HepG2 (cell line): Measurements from ENCODE around the gene THBS4. TPM values are rescaled to one million over a fixed set of nuclear protein-coding genes. Genes with fewer than 3 reads are reported as not detected.

Experiments
- ATAC-seq: fragments of 200-7000 bp; cut with Tn5 transposase; 3 replicates; pipeline ENCODE4 v1.9.1; 2020; ENCODE audit warnings: mild to moderate bottlenecking, moderate library complexity
- BruUV-seq: library from RNA; stranded (reverse); fragments of 400-500 nt; replicated peaks from 2 replicates; lab custom pipeline; 2021; lab: Mats Ljungman, UMichigan
- CTCF ChIA-PET: fragments of 300-600 bp; formaldehyde crosslinking; extraction: SDS; loops from one replicate; lab custom pipeline; 2021; ENCODE audit warnings: low total read pairs, inconsistent platforms, low intra/inter-chr PET ratio; lab: Yijun Ruan, JAX
- POLR2A ChIA-PET: fragments of 350-600 bp; sonication (Branson Sonifier 250); formaldehyde crosslinking; loops from one replicate; lab custom pipeline; 2020; ENCODE audit warnings: antibody characterized with exemption, inconsistent platforms; lab: Yijun Ruan, JAX
- DNase-seq: peaks from one replicate; pipeline ENCODE4 v3.0.0-alpha.2; 2015; ENCODE audit warnings: low spot score
- FAIRE-seq: peaks from 3 replicates; lab custom pipeline; 2011; peaks lifted over from hg19 to GRCh38; lab: Jason Lieb, UNC
- H2AFZ ChIP-seq: one replicate; pipeline ENCODE4 v1.6.1; 2011; ENCODE audit warnings: low read length, inconsistent platforms
- H3K27ac ChIP-seq: fragments of 300-600 bp; 3 replicates; pipeline ENCODE4 v1.8.0; 2011; ENCODE audit warnings: mixed run types, mild to moderate bottlenecking, mixed read lengths, low read length, inconsistent platforms; ENCODE audit not compliant: insufficient read depth; ENCODE audit errors: extremely low read length
- H3K27me3 ChIP-seq, 2 experiments: fragments of 200-600 bp in 1 of 2; 2 replicates in 1 of 2; 3 replicates in 1 of 2; pipeline versions ENCODE4 v1.6.0 to v1.8.0; 2011; ENCODE audit warnings: low read length in 2 of 2, mild to moderate bottlenecking in 2 of 2, moderate library complexity in 2 of 2, inconsistent platforms in 1 of 2; ENCODE audit not compliant: insufficient read depth in 2 of 2, control insufficient read depth in 1 of 2
- H3K36me3 ChIP-seq, 2 experiments: fragments of 200-600 bp in 1 of 2; replicated peaks in 1 of 2; 2 replicates in 1 of 2; 3 replicates in 1 of 2; pipeline versions ENCODE4 v1.5.1 to v1.8.0; 2011; ENCODE audit warnings: low read length in 2 of 2, inconsistent platforms in 1 of 2; ENCODE audit not compliant: insufficient read depth in 2 of 2, control insufficient read depth in 1 of 2
- H3K4me1 ChIP-seq: 2 replicates; pipeline ENCODE4 v1.5.1; 2012; ENCODE audit warnings: low read length, inconsistent platforms; ENCODE audit not compliant: insufficient read depth
- H3K4me2 ChIP-seq: 2 replicates; pipeline ENCODE4 v1.6.0; 2011; ENCODE audit warnings: low read depth, low read length, inconsistent platforms
- H3K4me3 ChIP-seq, 3 experiments: fragments of 200-600 bp in 1 of 3; sonication (generic), shearing (Covaris generic) in 1 of 3; replicated peaks in 1 of 3; 2 replicates each; pipeline ENCODE4 v1.5.1; 2011 to 2016; ENCODE audit warnings: low read length in 3 of 3, inconsistent platforms in 2 of 3, low read depth in 2 of 3, mild to moderate bottlenecking in 2 of 3, control low read depth in 1 of 3, mixed read lengths in 1 of 3; ENCODE audit not compliant: insufficient read depth in 1 of 3
- H3K79me2 ChIP-seq: one replicate; pipeline ENCODE4 v1.6.1; 2011; ENCODE audit warnings: low read length, inconsistent platforms; ENCODE audit not compliant: insufficient read depth
- H3K9ac ChIP-seq: 2 replicates; pipeline ENCODE4 v1.6.0; 2011; ENCODE audit warnings: mild to moderate bottlenecking, low read depth, low read length, inconsistent platforms; ENCODE audit not compliant: insufficient read depth
- H3K9me3 ChIP-seq: 2 replicates; pipeline ENCODE4 v1.5.1; 2012; ENCODE audit warnings: mild to moderate bottlenecking, low read length
- H4K20me1 ChIP-seq: 2 replicates; pipeline ENCODE4 v1.6.0; 2011; ENCODE audit warnings: inconsistent platforms, mild to moderate bottlenecking, low read length, moderate library complexity; ENCODE audit not compliant: insufficient read depth
- CBX2 ChIP-seq, 2 experiments: fragments of 200-600 bp in 1 of 2; sonication (generic); formaldehyde crosslinking in 1 of 2; IDR thresholded peaks; 2 replicates each; pipeline versions ENCODE4 v1.7.0 to v1.8.1; 2018 to 2022; ENCODE audit warnings: low read depth in 2 of 2, low read length in 1 of 2, mild to moderate bottlenecking in 1 of 2, missing genetic modification reagents in 1 of 2
- CHD4 ChIP-seq: fragments of 200-600 bp; sonication (generic); IDR thresholded peaks from 2 replicates; pipeline ENCODE4 v1.7.0; 2017; ENCODE audit warnings: mild to moderate bottlenecking, low read length, borderline replicate concordance
- DPF2 ChIP-seq: sonication (generic); formaldehyde crosslinking; IDR thresholded peaks from 2 replicates; pipeline ENCODE4 v1.4.0; 2020; ENCODE audit warnings: mild to moderate bottlenecking, low read depth, missing genetic modification reagents, borderline replicate concordance
- EP300 ChIP-seq, 3 experiments: sonication (generic) in 1 of 3; formaldehyde crosslinking in 1 of 3; IDR thresholded peaks; 2 replicates each; pipeline versions ENCODE4 v1.5.1 to v1.6.1; 2011 to 2020; ENCODE audit warnings: low read depth in 2 of 3, low read length in 2 of 3, borderline replicate concordance in 1 of 3, improper control_type of control experiment in 1 of 3, mild to moderate bottlenecking in 1 of 3, missing genetic modification reagents in 1 of 3, moderate library complexity in 1 of 3
- JUNB ChIP-seq: sonication (generic); formaldehyde crosslinking; IDR thresholded peaks from 2 replicates; pipeline ENCODE4 v1.8.0; 2022; ENCODE audit warnings: missing genetic modification reagents, mild to moderate bottlenecking, borderline replicate concordance
- MYC ChIP-seq: sonication (generic); formaldehyde crosslinking; IDR thresholded peaks from 2 replicates; pipeline ENCODE4 v1.9.0; 2021; ENCODE audit warnings: missing genetic modification reagents, borderline replicate concordance
- MYPOP ChIP-seq: sonication (generic); formaldehyde crosslinking; IDR thresholded peaks from 2 replicates; pipeline ENCODE4 v1.8.1; 2023; ENCODE audit warnings: mild to moderate bottlenecking, moderate library complexity, missing genetic modification reagents
- POLR2AphosphoS2 ChIP-seq: IDR thresholded peaks from 2 replicates; pipeline ENCODE4 v1.6.1; 2011; ENCODE audit warnings: low read depth, low read length, improper control_type of control experiment
- RBFOX2 ChIP-seq: fragments of 200-400 bp; formaldehyde crosslinking; IDR thresholded peaks from 2 replicates; pipeline ENCODE4 v1.6.1; 2017; ENCODE audit warnings: low read depth, mild to moderate bottlenecking, low read length
- THAP11 ChIP-seq: IDR thresholded peaks from 2 replicates; pipeline ENCODE4 v1.6.1; 2016; ENCODE audit warnings: missing biosample characterization, missing genetic modification reagents
- XRCC5 ChIP-seq: fragments of 200-400 bp; formaldehyde crosslinking; optimal IDR thresholded peaks from 2 replicates; pipeline ENCODE3; 2017; ENCODE audit warnings: mild to moderate bottlenecking, low read length
- ZFAT ChIP-seq: sonication (generic); formaldehyde crosslinking; conservative IDR thresholded peaks from 2 replicates; pipeline ENCODE4 v1.8.1; 2023; ENCODE audit warnings: missing genetic modification reagents, inconsistent platforms
- ZNF576 ChIP-seq: sonication (generic); formaldehyde crosslinking; IDR thresholded peaks from 2 replicates; pipeline ENCODE4 v1.4.0; 2020; ENCODE audit warnings: mild to moderate bottlenecking, missing genetic modification reagents
- ZNF687 ChIP-seq: sonication (generic); formaldehyde crosslinking; IDR thresholded peaks from 2 replicates; pipeline ENCODE4 v1.5.1; 2020; ENCODE audit warnings: mild to moderate bottlenecking, missing genetic modification reagents, moderate library complexity
- WGBS: methylation state at CpG from one replicate; pipeline ENCODE4 v1.1.6; 2017; ENCODE audit warnings: low lambda C conversion rate; 5-methylcytosine and 5-hydroxymethylcytosine counted together
- in situ Hi-C: cut with HindIII; loops from 2 replicates; pipeline ENCODE4 v1.10.0; 2017; ENCODE audit warnings: low pct_unique_long_range_greater_than_20kb; ENCODE audit not compliant: extremely low pct_ligation_motif_present
- intact Hi-C: fragments of 100-400 bp; cut with micrococcal nuclease; formaldehyde crosslinking; loops from one replicate; pipeline ENCODE4 v1.10.0; 2022; ENCODE audit not compliant: unreplicated experiment
- polyA plus RNA-seq, 8 experiments: library from polyadenylated mRNA; depleted of rRNA in 3 of 8; stranded (reverse) in 7 of 8; unstranded in 1 of 8; fragments of >200 nt; fragmentation: Illumina TruSeq in 4 of 8; extraction: Trizol in 4 of 8; gene quantifications; 2 replicates each; pipeline versions ENCODE4 v1.2.1 to v1.2.3, GENCODE V29; 2011 to 2016; ENCODE audit warnings: low read depth in 4 of 8, missing spikeins in 1 of 8, mixed read lengths in 1 of 8; ENCODE audit not compliant: insufficient read depth in 1 of 8
- total RNA-seq, 5 experiments: library from RNA; depleted of rRNA; stranded (reverse); fragments of >200 nt; fragmentation: Illumina TruSeq; extraction: Trizol; gene quantifications; 2 replicates each; pipeline ENCODE4 v1.2.3, GENCODE V29; 2016; ENCODE audit warnings: low read depth in 1 of 5

Gene THBS4
- total and polyA plus RNA-seq, 2 of the 13 experiments (the other 11 are each of a cell fraction or from before 2014, with no cell fraction given), result 0.60 to 1.2 TPM

GRCh38 chr5:79990598-79991507 lies 44.3 kb upstream of the THBS4 start, which contains the start of gene MTX3 (continued):
- TF ChIP-seq DPF2 (CRISPR knock-in tag) (no peak), RBFOX2 (peak; percentile 92), ZFAT (CRISPR knock-in tag) (no peak), THAP11 (CRISPR knock-in tag) (peak; percentile 88)

- no TSS peak for BruUV-seq
- no peak overlapping the region for H3K27ac ChIP-seq
- ChIA-PET POLR2A (no interaction called here), CTCF (no interaction called here)
- H3K4me1 ChIP-seq, result peaks cover 24% of the 10 kb centered on the region
- no peak overlapping the region for H3K9ac ChIP-seq
- in situ Hi-C loops (no loop called here), intact Hi-C loops (no loop called here)
- no peak overlapping the region for H3K4me3 ChIP-seq
- H4K20me1 ChIP-seq, result no peaks in the 10 kb centered on the region
- H2AFZ ChIP-seq, result no peak overlapping the region
- H3K9me3 ChIP-seq, result no peaks in the 10 kb centered on the region
- H3K36me3 ChIP-seq, result peaks cover 1 to 10% of the 10 kb centered on the region in 2 experiments; a peak in 2 of 5 replicates
- ATAC-seq (no peak), DNase-seq (no peak), FAIRE-seq (no peak)
- peaks cover 7% of the 10 kb centered on the region for H3K79me2 ChIP-seq
- H3K27me3 ChIP-seq, result no peaks in the 10 kb centered on the region; a peak in 1 of 5 replicates
- 66% methylated on average over 2 of the region's 2 CpGs for WGBS
- H3K4me2 ChIP-seq, result no peak overlapping the region
- TF ChIP-seq POLR2AphosphoS2 (no peak), ZNF687 (CRISPR knock-in tag) (no peak), ZNF576 (CRISPR knock-in tag) (no peak), EP300 (IDR thresholded peaks at IDR 0.05; ENCODE audit: low read depth in 2 of 2, low read length in 2 of 2) (no peak), EP300 (CRISPR knock-in tag; IDR thresholded peaks at IDR 0.05; ENCODE audit: borderline replicate concordance) (no peak), CHD4 (no peak), XRCC5 (no peak), CBX2 (IDR thresholded peaks at IDR 0.05; ENCODE audit: low read depth, low read length) (no peak), CBX2 (CRISPR knock-in tag; IDR thresholded peaks at IDR 0.05; ENCODE audit: low read depth) (no peak), JUNB (CRISPR knock-in tag) (no peak), MYPOP (CRISPR knock-in tag) (no peak), MYC (no peak)
These were observed 42.1 kb upstream of the THBS4 start for GRCh38 chr5:79992891-79993657.
